CD4-positive, alpha-beta T cell (primary cell): Measurements from ENCODE around the gene FNDC3B. TPM values are rescaled to one million over a fixed set of nuclear protein-coding genes. Genes with fewer than 3 reads are reported as not detected.

Source experiments
- ATAC-seq: fragments of 200-7000 bp; cut with Tn5 transposase; one replicate; pipeline ENCODE4 v1.10.0; 2022; ENCODE audit warnings: mild to moderate bottlenecking; ENCODE audit not compliant: poor library complexity
- CTCF ChIA-PET: fragments of 350-600 bp; sonication (Branson Sonifier 250); formaldehyde crosslinking; loops from one replicate; lab custom pipeline; 2021; ENCODE audit warnings: antibody characterized with exemption, inconsistent platforms; lab: Charles Lee
- POLR2A ChIA-PET: fragments of 350-600 bp; sonication (Branson Sonifier 250); formaldehyde crosslinking; loops from one replicate; lab custom pipeline; 2021; ENCODE audit warnings: antibody characterized with exemption, inconsistent platforms; lab: Charles Lee
- DNase-seq, 14 experiments: peaks; one replicate each; pipeline ENCODE4 v3.0.0-alpha.2; 2013 to 2020; ENCODE audit warnings: mixed read lengths in 2 of 14
- H3K27ac ChIP-seq, 2 donors: one replicate each; pipeline versions ENCODE4 v1.5.1 to v1.7.0; 2013; ENCODE audit warnings: low read length in 2 of 2, low read depth in 1 of 2, mild to moderate bottlenecking in 1 of 2
- H3K27me3 ChIP-seq, 2 experiments: 1 replicate in 1 of 2; 2 replicates in 1 of 2; pipeline versions ENCODE4 v1.6.1 to v1.7.0; 2013; ENCODE audit warnings: low read length in 2 of 2, control low read depth in 1 of 2, mild to moderate bottlenecking in 1 of 2, moderate library complexity in 1 of 2; ENCODE audit not compliant: insufficient read depth in 2 of 2, control insufficient read depth in 1 of 2
- H3K36me3 ChIP-seq: one replicate; pipeline ENCODE4 v1.6.1; 2013; ENCODE audit warnings: low read length, control low read depth; ENCODE audit not compliant: insufficient read depth
- H3K4me1 ChIP-seq: one replicate; pipeline ENCODE4 v1.6.1; 2013; ENCODE audit warnings: low read length, control low read depth; ENCODE audit not compliant: insufficient read depth
- H3K4me3 ChIP-seq: one replicate; pipeline ENCODE4 v1.5.1; 2013; ENCODE audit warnings: mild to moderate bottlenecking, low read length, moderate library complexity
- H3K9me3 ChIP-seq, 2 experiments: 1 replicate in 1 of 2; 2 replicates in 1 of 2; pipeline versions ENCODE4 v1.6.1 to v1.7.0; 2013; ENCODE audit warnings: low read length in 2 of 2, mild to moderate bottlenecking in 2 of 2, control low read depth in 1 of 2, moderate library complexity in 1 of 2; ENCODE audit not compliant: control insufficient read depth in 1 of 2, insufficient read depth in 1 of 2
- H3K27ac Mint-ChIP-seq: one replicate; pipeline ENCODE4 v1.8.0; 2020; ENCODE audit warnings: mixed read lengths
- H3K27me3 Mint-ChIP-seq: one replicate; pipeline ENCODE4 v1.8.0; 2021; ENCODE audit warnings: mixed read lengths
- H3K36me3 Mint-ChIP-seq: one replicate; pipeline ENCODE4 v1.8.0; 2021; ENCODE audit warnings: low read depth, mixed read lengths
- H3K4me1 Mint-ChIP-seq: one replicate; pipeline ENCODE4 v1.8.0; 2021; ENCODE audit warnings: low read depth, mixed read lengths
- H3K4me3 Mint-ChIP-seq: one replicate; pipeline ENCODE4 v1.8.0; 2020; ENCODE audit warnings: mild to moderate bottlenecking, mixed read lengths
- H3K9me3 Mint-ChIP-seq: one replicate; pipeline ENCODE4 v1.8.0; 2020; ENCODE audit warnings: mixed read lengths
- intact Hi-C, 2 experiments: fragments of 100-400 bp; cut with DNase I in 1 of 2; cut with micrococcal nuclease in 1 of 2; formaldehyde crosslinking; loops; one replicate each; pipeline versions ENCODE4 v1.15.1 to v1.9.0; 2023 to 2025; cut with DNase I, micrococcal nuclease
- total RNA-seq, 174 experiments: library from RNA in 2 of 174; stranded (reverse) in 2 of 174; gene quantifications; one replicate each; pipeline ENCODE4 v1.2.3 and lab custom pipeline; 2021 to 2026
- TF ChIP-seq, protein P1 (sequence below): fragments of 200-600 bp; IDR thresholded peaks from one replicate; pipeline ENCODE4 v1.8.0; 2022; ENCODE audit warnings: antibody characterized with exemption, mild to moderate bottlenecking

The FNDC3B gene
- total RNA-seq, 2 experiments from 2014 or later: 26.1 to 28.7 TPM

GRCh38 chr3:172333042-172333377 is 293.6 kb downstream of the FNDC3B start:
- DNase-seq (no peak), ATAC-seq (no peak)
- H3K4me3 ChIP-seq: no peak overlapping the region
- H3K4me3 Mint-ChIP-seq: no peak overlapping the region
- POLR2A ChIA-PET: interaction anchor here (0.9 to 1.2 kb wide), 4 partner anchors 231 to 873 kb away, joined by 3 to 4 read pairs (median 3); partner anchors contain the start of genes FNDC3B and TNIK
- peaks cover 27% of the 10 kb centered on the region for H3K36me3 Mint-ChIP-seq
- no peaks in the 10 kb centered on the region for H3K9me3 ChIP-seq
- H3K27me3 Mint-ChIP-seq: no peaks in the 10 kb centered on the region
- H3K27ac ChIP-seq: no peak overlapping the region
- H3K4me1 ChIP-seq: no peaks in the 10 kb centered on the region
- H3K27ac Mint-ChIP-seq: no peak overlapping the region
- TF ChIP-seq, protein P1, sequence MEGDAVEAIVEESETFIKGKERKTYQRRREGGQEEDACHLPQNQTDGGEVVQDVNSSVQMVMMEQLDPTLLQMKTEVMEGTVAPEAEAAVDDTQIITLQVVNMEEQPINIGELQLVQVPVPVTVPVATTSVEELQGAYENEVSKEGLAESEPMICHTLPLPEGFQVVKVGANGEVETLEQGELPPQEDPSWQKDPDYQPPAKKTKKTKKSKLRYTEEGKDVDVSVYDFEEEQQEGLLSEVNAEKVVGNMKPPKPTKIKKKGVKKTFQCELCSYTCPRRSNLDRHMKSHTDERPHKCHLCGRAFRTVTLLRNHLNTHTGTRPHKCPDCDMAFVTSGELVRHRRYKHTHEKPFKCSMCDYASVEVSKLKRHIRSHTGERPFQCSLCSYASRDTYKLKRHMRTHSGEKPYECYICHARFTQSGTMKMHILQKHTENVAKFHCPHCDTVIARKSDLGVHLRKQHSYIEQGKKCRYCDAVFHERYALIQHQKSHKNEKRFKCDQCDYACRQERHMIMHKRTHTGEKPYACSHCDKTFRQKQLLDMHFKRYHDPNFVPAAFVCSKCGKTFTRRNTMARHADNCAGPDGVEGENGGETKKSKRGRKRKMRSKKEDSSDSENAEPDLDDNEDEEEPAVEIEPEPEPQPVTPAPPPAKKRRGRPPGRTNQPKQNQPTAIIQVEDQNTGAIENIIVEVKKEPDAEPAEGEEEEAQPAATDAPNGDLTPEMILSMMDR: no peak
- peaks cover 11% of the 10 kb centered on the region for H3K36me3 ChIP-seq
- no peaks in the 10 kb centered on the region for H3K27me3 ChIP-seq
- peaks cover 6% of the 10 kb centered on the region for H3K4me1 Mint-ChIP-seq
- no peaks in the 10 kb centered on the region for H3K9me3 Mint-ChIP-seq
- intact Hi-C loops: loop anchor here in 1 of 2 experiments (2.0 to 5.0 kb wide), 3 partner anchors 144 to 334 kb away; no protein-coding TSS in a partner anchor
- CTCF ChIA-PET: interaction anchor here (0.5 to 2.2 kb wide), 17 partner anchors 9 to 340 kb away, joined by 3 to 20 read pairs (median 4); partner anchors contain the start of gene FNDC3B

DNA sequence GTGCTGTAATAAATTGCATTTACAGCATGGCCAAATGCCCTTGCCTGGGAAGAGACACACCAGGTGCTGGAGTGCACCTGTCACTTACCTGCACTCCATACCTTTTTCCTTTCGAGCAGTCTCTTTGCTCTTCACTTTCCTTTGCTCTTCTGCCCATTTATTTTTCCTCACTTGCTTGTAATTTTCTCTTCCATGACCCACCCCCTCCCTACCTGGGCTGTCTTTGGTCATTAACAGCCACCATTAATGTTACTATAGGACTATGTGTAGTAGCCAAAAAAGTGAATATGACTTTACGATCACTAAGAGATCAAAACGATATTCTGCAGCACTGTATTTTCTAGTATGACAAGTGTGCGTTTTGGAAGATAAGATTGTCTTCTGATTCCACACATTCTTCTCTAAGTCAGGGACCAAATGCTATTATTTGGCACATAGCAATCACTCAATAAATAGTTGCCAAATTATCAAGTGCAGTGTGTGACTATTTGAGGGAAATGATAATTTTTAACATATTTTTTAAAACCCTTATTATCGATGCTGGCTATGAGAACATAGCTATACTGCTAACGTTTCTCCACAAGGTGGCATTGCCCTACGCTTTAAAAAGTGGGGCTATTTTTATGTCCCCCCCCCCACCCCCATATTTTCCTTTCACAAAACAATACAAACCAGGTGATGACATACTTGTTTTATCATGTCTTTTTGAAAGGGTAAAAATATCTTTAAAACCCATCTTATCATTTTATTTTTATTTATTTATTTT is 294.5 kb downstream of the FNDC3B start:
- H3K4me1 Mint-ChIP-seq: peaks cover 6% of the 10 kb centered on the region
- H3K27me3 Mint-ChIP-seq: no peaks in the 10 kb centered on the region
- H3K27ac Mint-ChIP-seq: no peak overlapping the region
- Histone ChIP-seq H3K27ac (no peak overlapping the region), H3K27me3 (no peaks in the 10 kb centered on the region), H3K4me3 (no peak overlapping the region), H3K9me3 (no peaks in the 10 kb centered on the region), H3K4me1 (no peaks in the 10 kb centered on the region), H3K36me3 (peaks cover 11% of the 10 kb centered on the region)
- ATAC-seq (no peak), DNase-seq (no peak)
- H3K36me3 Mint-ChIP-seq: peaks cover 22% of the 10 kb centered on the region
- CTCF ChIA-PET: interaction anchor here (2.2 kb wide), 1 partner anchor 8 kb away, joined by 20 read pairs; no protein-coding TSS in a partner anchor
- intact Hi-C loops: loop anchor here in 1 of 2 experiments (2.0 to 5.0 kb wide), 3 partner anchors 143 to 333 kb away; no protein-coding TSS in a partner anchor
- H3K9me3 Mint-ChIP-seq: no peaks in the 10 kb centered on the region
- TF ChIP-seq, protein P1: no peak
- POLR2A ChIA-PET: no interaction called here
- no peak overlapping the region for H3K4me3 Mint-ChIP-seq

DNA sequence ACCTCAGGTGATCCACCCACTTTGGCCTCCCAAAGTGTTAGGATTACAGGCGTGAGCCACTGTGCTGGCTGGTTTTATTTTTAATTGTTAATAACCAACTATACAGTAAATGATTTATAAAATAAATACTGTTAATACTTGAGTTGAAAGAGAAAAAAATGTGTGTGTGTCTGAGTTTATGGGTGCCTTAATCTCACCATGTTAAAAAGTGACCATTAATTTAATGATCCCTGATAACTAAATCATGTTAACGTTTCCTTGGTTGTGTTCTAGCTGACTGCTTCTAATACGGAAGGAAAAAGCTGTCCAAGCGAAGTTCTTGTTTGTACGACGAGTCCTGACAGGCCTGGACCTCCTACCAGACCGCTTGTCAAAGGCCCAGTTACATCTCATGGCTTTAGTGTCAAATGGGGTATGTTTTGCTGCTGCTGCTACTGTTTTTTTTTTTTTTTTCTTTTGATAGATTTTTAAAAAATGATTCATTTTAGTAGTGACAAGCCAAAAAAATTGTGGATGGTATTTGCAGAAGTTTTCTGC is 295.4 kb downstream of the FNDC3B start:
- TF ChIP-seq, protein P1: no peak

More for the DNA sequence above, 295.4 kb downstream of the FNDC3B start:
- peaks cover 6% of the 10 kb centered on the region for H3K4me1 Mint-ChIP-seq
- H3K9me3 Mint-ChIP-seq: no peaks in the 10 kb centered on the region
- DNase-seq (no peak), ATAC-seq (no peak)
- intact Hi-C loops: loop anchor here in 1 of 2 experiments (5.0 kb wide), 2 partner anchors 143 to 263 kb away; no protein-coding TSS in a partner anchor
- no peaks in the 10 kb centered on the region for H3K27me3 Mint-ChIP-seq
- H3K27ac Mint-ChIP-seq: no peak overlapping the region
- no peak overlapping the region for H3K27ac ChIP-seq
- peaks cover 8% of the 10 kb centered on the region for H3K36me3 ChIP-seq
- no peaks in the 10 kb centered on the region for H3K4me1 ChIP-seq
- no peak overlapping the region for H3K4me3 ChIP-seq
- H3K9me3 ChIP-seq: no peaks in the 10 kb centered on the region
- no peak overlapping the region for H3K4me3 Mint-ChIP-seq
- no peaks in the 10 kb centered on the region for H3K27me3 ChIP-seq
- H3K36me3 Mint-ChIP-seq: peaks cover 25% of the 10 kb centered on the region
- CTCF ChIA-PET: no interaction called here
- POLR2A ChIA-PET: no interaction called here
